PC-3 (cell line): ENCODE measurements around the gene AKT1.

Source experiments
- CTCF ChIP-seq: fragments of 300-600 bp; sonication (generic); conservative IDR thresholded peaks from 2 replicates; pipeline ENCODE4 v1.5.1; 2017; ENCODE audit warnings: antibody characterized with exemption, low read depth, mild to moderate bottlenecking, low read length
- EZH2 ChIP-seq: fragments of 300-600 bp; sonication (generic); IDR thresholded peaks from one replicate; pipeline ENCODE4 v1.6.1; 2017; ENCODE audit warnings: antibody characterized with exemption, mild to moderate bottlenecking, low read length; ENCODE audit not compliant: unreplicated experiment
- EZH2phosphoT487 ChIP-seq: fragments of 300-600 bp; sonication (generic); IDR thresholded peaks from 2 replicates; pipeline ENCODE4 v1.6.1; 2018; ENCODE audit warnings: mild to moderate bottlenecking, antibody characterized with exemption, low read length, borderline replicate concordance

DNA sequence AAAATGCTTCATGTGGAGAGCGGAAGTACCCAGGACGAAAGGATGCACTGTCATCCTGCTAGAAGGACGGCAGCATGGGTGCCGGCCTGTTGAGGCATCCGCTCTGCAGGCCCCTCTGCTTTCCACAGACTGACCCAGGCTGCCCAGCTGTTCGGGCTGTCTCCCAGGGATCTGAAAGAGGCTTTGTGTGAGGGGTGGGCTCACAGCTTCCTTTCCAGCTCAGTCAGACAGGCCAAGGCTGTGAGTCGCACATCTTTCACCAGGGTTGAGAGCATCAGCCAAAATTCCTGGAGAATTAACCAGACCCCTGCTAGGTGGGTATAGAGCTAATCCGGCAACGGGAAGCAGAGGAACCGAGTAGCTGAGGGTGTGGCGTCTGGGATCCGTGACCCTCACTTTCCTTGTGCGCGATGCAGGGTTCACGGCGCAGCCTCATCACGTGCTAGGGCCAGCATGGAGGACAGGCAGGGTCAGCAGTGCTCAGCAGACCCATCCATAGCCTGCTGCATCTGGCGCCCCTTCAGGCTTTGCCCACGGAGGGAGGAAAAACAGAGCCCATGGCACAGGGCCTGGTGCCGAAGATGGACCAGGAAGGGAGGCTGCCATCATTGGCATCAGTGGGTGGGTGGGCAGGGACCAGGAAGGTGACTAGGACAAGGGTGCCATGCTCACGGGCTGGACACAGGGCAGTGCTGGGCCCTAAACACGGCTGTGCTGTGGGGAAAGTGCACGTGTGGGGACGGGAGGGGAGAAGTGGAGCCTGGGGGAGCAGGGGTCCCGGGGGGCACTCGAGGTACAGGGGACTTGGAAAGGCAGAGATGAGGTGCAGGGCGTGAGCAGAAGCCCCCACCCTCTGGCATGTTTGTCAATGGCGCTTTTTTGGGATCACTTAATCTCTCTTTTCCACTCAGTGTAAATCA is 51.8 kb downstream of the AKT1 start:
- no peak for TF ChIP-seq CTCF
- no peak for TF ChIP-seq EZH2phosphoT487
- no peak for TF ChIP-seq EZH2
